GM12878 (cell line): ENCODE data around the gene PODN. TPM values are rescaled to one million over a fixed set of nuclear protein-coding genes. Genes with fewer than 3 reads are reported as not detected.

Source experiments
- ATAC-seq: fragments of 200-7000 bp; cut with Tn5 transposase; 3 replicates; pipeline ENCODE4 v1.9.1; 2020; ENCODE audit warnings: mild to moderate bottlenecking, moderate library complexity
- BruUV-seq: library from RNA; stranded (reverse); fragments of 400-500 nt; replicated peaks from 2 replicates; lab custom pipeline; 2021; lab: Mats Ljungman, UMichigan
- CTCF ChIA-PET: fragments of 300-600 bp; sonication (Branson Sonifier 250); formaldehyde crosslinking; extraction: SDS; loops from one replicate; lab custom pipeline; 2021; ENCODE audit warnings: inconsistent platforms; lab: Yijun Ruan, JAX
- POLR2A ChIA-PET: fragments of 350-600 bp; formaldehyde crosslinking; extraction: SDS; loops from one replicate; lab custom pipeline; 2021; ENCODE audit warnings: inconsistent platforms; lab: Charles Lee
- RAD21 ChIA-PET: fragments of 300-600 bp; sonication (Branson Sonifier 250); formaldehyde crosslinking; loops from one replicate; lab custom pipeline; 2023; ENCODE audit warnings: antibody characterized with exemption; ENCODE audit not compliant: unreplicated experiment; lab: Charles Lee
- SMC1A ChIA-PET: fragments of 300-600 bp; sonication (Branson Sonifier 250); formaldehyde crosslinking; loops from one replicate; lab custom pipeline; 2023; ENCODE audit not compliant: unreplicated experiment, uncharacterized antibody; lab: Charles Lee
- DNase-seq: peaks from one replicate; pipeline ENCODE4 v3.0.0-alpha.2; 2011; ENCODE audit warnings: low read depth, low spot score
- FAIRE-seq: peaks from 3 replicates; lab custom pipeline; 2011; peaks lifted over from hg19 to GRCh38; lab: Jason Lieb, UNC
- H2AFZ ChIP-seq: 2 replicates; pipeline ENCODE4 v1.6.0; 2011; ENCODE audit warnings: low read depth, low read length, control low read depth; ENCODE audit not compliant: control insufficient read depth
- H3K27ac ChIP-seq: 2 replicates; pipeline ENCODE4 v1.5.1; 2011; ENCODE audit warnings: control low read depth; ENCODE audit not compliant: control insufficient read depth, insufficient read depth
- H3K27me3 ChIP-seq, 2 experiments: replicated peaks in 1 of 2; 2 replicates each; pipeline versions ENCODE4 v1.6.0 to v1.6.1; 2011; ENCODE audit warnings: low read length in 1 of 2; ENCODE audit not compliant: control insufficient read depth in 2 of 2, insufficient read depth in 2 of 2
- H3K36me3 ChIP-seq, 2 experiments: 2 replicates each; pipeline ENCODE4 v1.5.1; 2011; ENCODE audit warnings: low read length in 1 of 2; ENCODE audit not compliant: control insufficient read depth in 2 of 2, insufficient read depth in 2 of 2
- H3K4me1 ChIP-seq: 2 replicates; pipeline ENCODE4 v1.6.1; 2011; ENCODE audit warnings: mild to moderate bottlenecking, low read length, moderate library complexity, mixed read lengths; ENCODE audit not compliant: control insufficient read depth, insufficient read depth
- H3K4me2 ChIP-seq: 2 replicates; pipeline ENCODE4 v1.6.0; 2011; ENCODE audit warnings: control low read depth; ENCODE audit not compliant: control insufficient read depth, insufficient read depth
- H3K4me3 ChIP-seq: fragments of 200-600 bp; sonication (generic); 2 replicates; pipeline ENCODE4 v1.5.1; 2016
- H3K79me2 ChIP-seq: 2 replicates; pipeline ENCODE4 v1.6.0; 2011; ENCODE audit warnings: low read length; ENCODE audit not compliant: control insufficient read depth, insufficient read depth
- H3K9ac ChIP-seq: 2 replicates; pipeline ENCODE4 v1.8.0; 2011; ENCODE audit warnings: low read length, control low read depth, mixed read lengths; ENCODE audit not compliant: control insufficient read depth, insufficient read depth
- H3K9me3 ChIP-seq: replicated peaks from 3 replicates; pipeline ENCODE4 v1.5.1; 2011; ENCODE audit warnings: mild to moderate bottlenecking, low read length; ENCODE audit not compliant: control insufficient read depth, insufficient read depth
- H4K20me1 ChIP-seq: 2 replicates; pipeline ENCODE4 v1.6.0; 2011; ENCODE audit not compliant: control insufficient read depth, insufficient read depth
- ATF7 ChIP-seq: fragments of 450-650 bp; IDR thresholded peaks from 2 replicates; pipeline ENCODE4 v1.6.1; 2016; ENCODE audit warnings: low read depth, mild to moderate bottlenecking
- HDAC2 ChIP-seq: fragments of 200-600 bp; sonication (generic); IDR thresholded peaks from 2 replicates; pipeline ENCODE4 v1.6.1; 2017
- IRF4 ChIP-seq: IDR thresholded peaks from 2 replicates; pipeline ENCODE4 v1.6.1; 2011; ENCODE audit warnings: low read depth, low read length
- NR2C1 ChIP-seq: fragments of 450-650 bp; IDR thresholded peaks from 2 replicates; pipeline ENCODE4 v1.6.1; 2017; ENCODE audit warnings: antibody characterized with exemption, mild to moderate bottlenecking, moderate library complexity
- POLR2AphosphoS5 ChIP-seq: IDR thresholded peaks from 2 replicates; pipeline ENCODE4 v1.6.1; 2011; ENCODE audit warnings: mild to moderate bottlenecking, low read length, inconsistent platforms
- RUNX3 ChIP-seq: IDR thresholded peaks from 2 replicates; pipeline ENCODE4 v1.6.1; 2012; ENCODE audit warnings: low read length, inconsistent platforms
- SIX5 ChIP-seq: IDR thresholded peaks from 2 replicates; pipeline ENCODE4 v1.6.1; 2011; ENCODE audit warnings: mild to moderate bottlenecking, low read depth, low read length, moderate library complexity; ENCODE audit not compliant: severe bottlenecking
- STAT3 ChIP-seq: IDR thresholded peaks from 2 replicates; pipeline ENCODE4 v1.6.1; 2011; ENCODE audit warnings: low read depth, low read length, improper control_type of control experiment
- SUPT20H ChIP-seq: IDR thresholded peaks from 2 replicates; pipeline ENCODE4 v1.6.1; 2011; ENCODE audit warnings: low read depth, mild to moderate bottlenecking, low read length, moderate library complexity, borderline replicate concordance; ENCODE audit not compliant: control insufficient read depth
- SUZ12 ChIP-seq: fragments of 200-600 bp; sonication (generic); IDR thresholded peaks from one replicate; pipeline ENCODE4 v1.6.1; 2018; ENCODE audit warnings: antibody characterized with exemption, mild to moderate bottlenecking; ENCODE audit not compliant: unreplicated experiment
- WGBS: methylation state at CpG from one replicate; pipeline ENCODE4 v1.1.6; 2016; ENCODE audit warnings: low lambda C conversion rate; ENCODE audit not compliant: insufficient replicate concordance, insufficient coverage; ENCODE audit errors: missing lambda C conversion rate; 5-methylcytosine and 5-hydroxymethylcytosine counted together
- in situ Hi-C: fragments of 300-500 bp; cut with MboI; formaldehyde crosslinking; loops from 9 replicates; pipeline ENCODE4 v1.14.3; 2018; ENCODE audit warnings: mixed read lengths
- intact Hi-C: fragments of 100-400 bp; cut with micrococcal nuclease; formaldehyde crosslinking; loops from one replicate; pipeline ENCODE4 v1.14.2; 2022; ENCODE audit not compliant: unreplicated experiment
- polyA plus RNA-seq, 11 experiments: library from polyadenylated mRNA; depleted of rRNA in 4 of 11; unstranded in 6 of 11; stranded (reverse) in 5 of 11; fragments of >200 nt; fragmentation: Nextera tagmentation in 4 of 11; fragmentation: Illumina TruSeq in 1 of 11; extraction: Ambion mirVana in 4 of 11; extraction: Trizol in 1 of 11; gene quantifications; 1 replicate in 1 of 11; 2 replicates in 10 of 11; pipeline versions ENCODE4 v1.2.1 to v1.2.3, GENCODE V29; 2011 to 2016; ENCODE audit warnings: inconsistent platforms in 2 of 11, missing spikeins in 2 of 11, low read depth in 1 of 11
- total RNA-seq, 4 experiments: library from RNA; depleted of rRNA in 3 of 4; stranded (reverse); fragments of >200 nt in 3 of 4; fragmentation: Illumina TruSeq in 1 of 4; extraction: Trizol in 1 of 4; gene quantifications; 2 replicates each; pipeline versions ENCODE4 v1.2.1 to v1.2.3, GENCODE V29; 2013 to 2021
- TF ChIP-seq, protein P1 (sequence below): fragments of 450-650 bp; IDR thresholded peaks from 2 replicates; pipeline ENCODE4 v1.6.1; 2014; ENCODE audit warnings: mild to moderate bottlenecking

The PODN gene
- total and polyA plus RNA-seq, 10 of the 15 experiments (the other 5 are each of a cell fraction or from before 2014, with no cell fraction given), result 0.10 TPM; not detected in 9

DNA sequence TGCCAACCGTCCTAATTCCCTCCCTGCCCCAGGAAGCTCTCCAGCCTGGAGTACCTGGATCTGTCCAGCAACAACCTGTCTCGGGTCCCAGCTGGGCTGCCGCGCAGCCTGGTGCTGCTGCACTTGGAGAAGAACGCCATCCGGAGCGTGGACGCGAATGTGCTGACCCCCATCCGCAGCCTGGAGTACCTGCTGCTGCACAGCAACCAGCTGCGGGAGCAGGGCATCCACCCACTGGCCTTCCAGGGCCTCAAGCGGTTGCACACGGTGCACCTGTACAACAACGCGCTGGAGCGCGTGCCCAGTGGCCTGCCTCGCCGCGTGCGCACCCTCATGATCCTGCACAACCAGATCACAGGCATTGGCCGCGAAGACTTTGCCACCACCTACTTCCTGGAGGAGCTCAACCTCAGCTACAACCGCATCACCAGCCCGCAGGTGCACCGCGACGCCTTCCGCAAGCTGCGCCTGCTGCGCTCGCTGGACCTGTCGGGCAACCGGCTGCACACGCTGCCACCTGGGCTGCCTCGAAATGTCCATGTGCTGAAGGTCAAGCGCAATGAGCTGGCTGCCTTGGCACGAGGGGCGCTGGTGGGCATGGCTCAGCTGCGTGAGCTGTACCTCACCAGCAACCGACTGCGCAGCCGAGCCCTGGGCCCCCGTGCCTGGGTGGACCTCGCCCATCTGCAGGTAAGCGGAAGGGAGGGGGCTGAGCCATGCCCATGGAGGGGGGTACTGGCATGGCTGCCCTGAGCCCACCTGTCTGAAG is 16.5 kb downstream of the PODN start (continued):
- TF ChIP-seq IRF4 (no peak), SUZ12 (no peak), POLR2AphosphoS5 (no peak), ATF7 (no peak), RUNX3 (no peak), SUPT20H (no peak), HDAC2 (no peak), NR2C1 (no peak)
- TF ChIP-seq, protein P1, sequence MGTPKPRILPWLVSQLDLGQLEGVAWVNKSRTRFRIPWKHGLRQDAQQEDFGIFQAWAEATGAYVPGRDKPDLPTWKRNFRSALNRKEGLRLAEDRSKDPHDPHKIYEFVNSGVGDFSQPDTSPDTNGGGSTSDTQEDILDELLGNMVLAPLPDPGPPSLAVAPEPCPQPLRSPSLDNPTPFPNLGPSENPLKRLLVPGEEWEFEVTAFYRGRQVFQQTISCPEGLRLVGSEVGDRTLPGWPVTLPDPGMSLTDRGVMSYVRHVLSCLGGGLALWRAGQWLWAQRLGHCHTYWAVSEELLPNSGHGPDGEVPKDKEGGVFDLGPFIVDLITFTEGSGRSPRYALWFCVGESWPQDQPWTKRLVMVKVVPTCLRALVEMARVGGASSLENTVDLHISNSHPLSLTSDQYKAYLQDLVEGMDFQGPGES, result no peak

DNA sequence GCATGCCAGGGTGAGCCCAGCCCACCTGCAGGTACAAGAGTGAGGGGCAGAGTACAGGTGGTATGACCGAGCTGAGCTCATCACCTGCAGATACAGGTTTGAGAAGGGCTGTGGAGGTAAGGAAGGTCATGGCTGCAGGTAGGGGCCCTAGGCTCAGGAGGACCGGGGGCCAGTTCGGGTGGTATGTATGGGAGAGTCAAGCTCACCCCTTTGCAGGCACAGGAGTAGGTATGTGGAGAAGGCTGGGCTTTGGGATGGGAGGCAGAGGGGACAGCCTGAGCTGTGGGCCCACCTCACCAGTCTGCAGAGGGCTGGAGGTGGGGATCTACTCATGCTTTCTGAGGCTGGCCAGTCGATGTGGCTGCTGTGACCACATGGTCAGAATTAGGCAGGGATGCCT is 17.2 kb downstream of the PODN start:
- ChIA-PET POLR2A (no interaction called here), SMC1A (no interaction called here), RAD21 (no interaction called here), CTCF (no interaction called here)
- H3K27ac ChIP-seq, result no peak overlapping the region
- TF ChIP-seq STAT3, result no peak
- no peak for TF ChIP-seq SIX5
- H4K20me1 ChIP-seq, result no peaks in the 10 kb centered on the region
- intact Hi-C loops, result no loop called here
- ATAC-seq, result no peak
- no peak for FAIRE-seq
- no peaks in the 10 kb centered on the region for H3K79me2 ChIP-seq
- H3K4me2 ChIP-seq, result no peak overlapping the region
- DNase-seq, result no peak
- H3K9me3 ChIP-seq, result no peaks in the 10 kb centered on the region
- no peaks in the 10 kb centered on the region for H3K36me3 ChIP-seq
- in situ Hi-C loops, result no loop called here
- H3K4me3 ChIP-seq, result no peak overlapping the region
- 20% methylated on average over 4 of the region's 4 CpGs for WGBS
- no peak overlapping the region for H2AFZ ChIP-seq
- no TSS peak for BruUV-seq
- no peak overlapping the region for H3K9ac ChIP-seq
- 0 out of 4 replicates have a peak, but pooled peaks cover 0 to 2% of the 10 kb centered on the region in 2 experiments for H3K27me3 ChIP-seq
- H3K4me1 ChIP-seq, result no peaks in the 10 kb centered on the region
